Activated CD8-positive, alpha-beta memory T cell treated with anti-CD3 and anti-CD28 coated beads, Interleukin-2, amount 10 ng/mL, durations not matched to agents 7 days and 5 days (primary cell): ENCODE results near the gene RABGAP1L. TPM values are rescaled to one million over a fixed set of nuclear protein-coding genes. Genes with fewer than 3 reads are reported as not detected.
"Not testable (repeated sequence)": the region's sequence is repeated elsewhere in the genome, so short reads cannot be mapped to it uniquely, and the experiment has no call there.

Experiments
- ATAC-seq: fragments of 150-1000 bp; cut with Tn5 transposase; one replicate; pipeline ENCODE4 v1.10.0; 2021; ENCODE audit warnings: moderate library complexity
- CTCF ChIA-PET: fragments of 350-600 bp; sonication (Branson Sonifier 250); formaldehyde crosslinking; loops from one replicate; lab custom pipeline; 2021; ENCODE audit warnings: antibody characterized with exemption; lab: Charles Lee
- DNase-seq: peaks from one replicate; pipeline ENCODE4 v3.0.0-alpha.2; 2020
- H3K27ac Mint-ChIP-seq: one replicate; pipeline ENCODE4 v1.8.0; 2021; ENCODE audit warnings: mild to moderate bottlenecking, mixed read lengths
- H3K27me3 Mint-ChIP-seq: one replicate; pipeline ENCODE4 v1.8.0; 2021; ENCODE audit warnings: mixed read lengths
- H3K36me3 Mint-ChIP-seq: one replicate; pipeline ENCODE4 v1.8.0; 2021; ENCODE audit warnings: mild to moderate bottlenecking, mixed read lengths
- H3K4me1 Mint-ChIP-seq: one replicate; pipeline ENCODE4 v1.8.0; 2021; ENCODE audit warnings: mixed read lengths
- H3K4me3 Mint-ChIP-seq: one replicate; pipeline ENCODE4 v1.8.0; 2021; ENCODE audit warnings: mild to moderate bottlenecking, moderate library complexity, mixed read lengths
- H3K9me3 Mint-ChIP-seq: one replicate; pipeline ENCODE4 v1.8.0; 2022; ENCODE audit warnings: low read depth, mixed read lengths
- total RNA-seq, 2 experiments: library from RNA; stranded (reverse); gene quantifications; one replicate each; pipeline ENCODE4 v1.2.3, GENCODE V29; 2021

RABGAP1L gene
- total RNA-seq, 2 experiments from 2014 or later: 60.5 to 83.5 TPM

DNA sequence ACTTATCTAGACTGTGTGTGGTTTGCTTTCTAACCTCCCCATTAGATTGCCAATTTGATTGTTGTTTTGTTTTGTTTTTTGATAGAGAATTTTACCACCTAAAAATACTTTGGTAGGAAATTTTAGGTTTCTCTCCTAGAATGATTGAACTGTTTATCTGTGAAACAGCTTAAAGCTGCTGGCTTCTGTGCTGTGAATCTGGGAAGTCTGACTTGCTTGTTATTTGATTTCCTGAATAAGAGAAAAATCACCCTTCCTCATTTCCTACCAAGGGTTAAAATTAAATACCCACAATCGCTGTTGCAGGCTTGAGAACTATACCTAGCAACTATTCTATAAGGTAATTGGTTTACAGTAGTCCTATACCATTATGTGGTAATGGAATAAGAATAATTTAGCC lies 641.6 kb downstream of the RABGAP1L start:
- peaks cover 12% of the 10 kb centered on the region for H3K4me1 Mint-ChIP-seq
- no peak for DNase-seq
- no peak for ATAC-seq
- CTCF ChIA-PET: interaction anchor here (2.1 to 3.4 kb wide), 3 partner anchors 9 to 199 kb away, joined by 5 to 20 read pairs (median 9); partner anchors contain the start of gene CACYBP
- no peaks in the 10 kb centered on the region for H3K27me3 Mint-ChIP-seq
- no peak overlapping the region for H3K4me3 Mint-ChIP-seq
- H3K36me3 Mint-ChIP-seq: no peaks in the 10 kb centered on the region
- no peak overlapping the region for H3K27ac Mint-ChIP-seq
- no peaks in the 10 kb centered on the region for H3K9me3 Mint-ChIP-seq

DNA sequence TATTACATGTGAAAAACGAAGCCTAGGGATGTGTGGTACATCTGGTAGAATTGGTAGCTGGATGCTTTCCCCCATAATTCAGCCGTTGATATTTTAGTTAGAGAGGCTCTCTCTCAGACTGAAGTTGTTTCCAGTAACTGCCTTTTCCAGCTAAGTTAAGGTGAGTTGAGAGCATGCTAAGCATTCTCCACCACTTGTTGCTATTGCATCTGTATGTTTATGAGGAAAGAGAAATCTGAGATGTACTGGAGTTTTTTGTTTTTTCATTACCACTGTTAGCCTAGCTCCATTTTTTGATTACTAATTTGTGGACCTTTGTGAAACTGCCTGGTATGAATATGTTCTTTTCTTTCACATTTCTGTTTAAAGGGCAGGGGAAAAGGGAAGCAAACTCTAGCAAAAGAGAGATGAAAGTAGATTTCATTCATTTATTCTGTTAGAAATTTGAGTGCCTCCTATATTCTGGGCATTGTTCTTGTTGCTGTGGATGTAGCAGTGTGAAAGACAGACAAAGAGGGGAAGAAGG lies 650.5 kb downstream of the RABGAP1L start:
- CTCF ChIA-PET: interaction anchor here (0.9 to 2.0 kb wide), 3 partner anchors 10 to 173 kb away, joined by 3 to 9 read pairs (median 3); no protein-coding TSS in a partner anchor
- H3K9me3 Mint-ChIP-seq: no peaks in the 10 kb centered on the region
- ATAC-seq (no peak), DNase-seq (no peak)
- H3K27me3 Mint-ChIP-seq: no peaks in the 10 kb centered on the region
- H3K36me3 Mint-ChIP-seq: peaks cover 13% of the 10 kb centered on the region
- H3K4me3 Mint-ChIP-seq: no peak overlapping the region
- H3K4me1 Mint-ChIP-seq: peaks cover 12% of the 10 kb centered on the region
- no peak overlapping the region for H3K27ac Mint-ChIP-seq

DNA sequence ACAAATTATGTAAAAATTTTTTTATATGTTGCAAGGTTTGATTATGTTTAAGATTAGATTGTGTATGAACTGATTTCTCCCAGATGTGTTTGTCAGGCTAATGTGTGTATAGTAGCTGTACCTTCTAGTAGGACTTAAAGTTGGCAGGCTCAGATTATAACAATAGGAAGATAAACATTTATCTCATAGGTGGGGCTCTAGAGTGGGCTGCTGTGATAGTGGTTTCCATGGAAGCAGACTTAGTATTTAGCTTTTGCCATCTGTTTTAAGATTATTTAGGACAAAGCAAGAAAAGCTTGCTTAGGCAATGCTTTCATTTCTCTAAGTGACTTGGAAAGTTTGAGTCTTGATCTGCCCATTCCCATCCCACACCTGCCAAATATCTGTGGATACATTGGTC lies 652.7 kb downstream of the RABGAP1L start:
- CTCF ChIA-PET: interaction anchor here (0.6 to 1.5 kb wide), 2 partner anchors 10 to 69 kb away, joined by 3 read pairs; no protein-coding TSS in a partner anchor
- Mint-ChIP-seq H3K4me3 (no peak overlapping the region), H3K4me1 (peaks cover 18% of the 10 kb centered on the region), H3K27ac (no peak overlapping the region), H3K36me3 (peaks cover 17% of the 10 kb centered on the region), H3K27me3 (no peaks in the 10 kb centered on the region), H3K9me3 (no peaks in the 10 kb centered on the region)
- ATAC-seq (no peak), DNase-seq (no peak)

DNA sequence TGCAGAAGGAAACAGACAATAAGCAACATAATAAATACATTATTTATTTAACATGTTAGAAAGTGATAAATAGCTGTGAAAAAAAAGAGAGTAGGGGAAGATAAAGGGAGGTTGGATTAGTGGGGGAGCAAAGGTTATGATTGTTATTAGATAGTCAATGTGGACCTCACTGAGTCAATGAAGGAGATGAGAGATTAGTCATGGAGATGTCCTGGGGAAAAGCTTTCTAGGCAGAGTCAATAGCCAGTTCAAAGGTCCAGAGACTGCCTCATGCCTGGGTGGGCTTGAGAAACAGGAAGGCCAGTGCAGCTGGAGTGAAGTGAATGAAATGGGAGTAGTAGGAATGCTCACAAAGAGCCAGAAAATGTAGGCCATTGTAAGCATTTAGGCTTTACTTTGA lies 653.3 kb downstream of the RABGAP1L start:
- H3K27ac Mint-ChIP-seq: no peak overlapping the region
- CTCF ChIA-PET: no interaction called here
- peaks cover 23% of the 10 kb centered on the region for H3K4me1 Mint-ChIP-seq
- no peak overlapping the region for H3K4me3 Mint-ChIP-seq
- no peaks in the 10 kb centered on the region for H3K9me3 Mint-ChIP-seq
- H3K36me3 Mint-ChIP-seq: peaks cover 21% of the 10 kb centered on the region
- DNase-seq (no peak), ATAC-seq (no peak)
- no peaks in the 10 kb centered on the region for H3K27me3 Mint-ChIP-seq

DNA sequence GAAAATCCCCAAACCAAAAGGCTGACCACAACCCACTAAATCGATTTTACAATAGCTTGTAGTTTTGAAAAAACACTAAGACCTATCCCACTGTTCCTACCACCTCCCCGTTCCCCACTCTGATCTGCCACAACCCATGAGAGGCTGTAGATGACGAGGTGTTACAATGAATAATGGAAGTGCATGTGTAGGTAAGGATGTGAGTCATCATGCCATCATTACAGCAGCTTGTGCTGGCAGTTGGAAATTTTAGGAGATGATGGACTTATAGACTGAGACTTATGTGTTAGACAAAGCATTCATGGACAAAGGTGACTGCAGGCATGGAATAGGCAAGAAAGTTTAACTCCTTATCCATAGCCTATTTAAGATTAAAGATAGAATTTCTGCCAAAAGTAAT lies 655.7 kb downstream of the RABGAP1L start:
- ATAC-seq (peak; percentile 84), DNase-seq (peak; percentile 48)
- Mint-ChIP-seq H3K27me3 (no peaks in the 10 kb centered on the region), H3K9me3 (no peaks in the 10 kb centered on the region), H3K4me3 (no peak overlapping the region), H3K36me3 (peaks cover 30% of the 10 kb centered on the region), H3K27ac (no peak overlapping the region), H3K4me1 (peaks cover 23% of the 10 kb centered on the region)
- CTCF ChIA-PET: no interaction called here

DNA sequence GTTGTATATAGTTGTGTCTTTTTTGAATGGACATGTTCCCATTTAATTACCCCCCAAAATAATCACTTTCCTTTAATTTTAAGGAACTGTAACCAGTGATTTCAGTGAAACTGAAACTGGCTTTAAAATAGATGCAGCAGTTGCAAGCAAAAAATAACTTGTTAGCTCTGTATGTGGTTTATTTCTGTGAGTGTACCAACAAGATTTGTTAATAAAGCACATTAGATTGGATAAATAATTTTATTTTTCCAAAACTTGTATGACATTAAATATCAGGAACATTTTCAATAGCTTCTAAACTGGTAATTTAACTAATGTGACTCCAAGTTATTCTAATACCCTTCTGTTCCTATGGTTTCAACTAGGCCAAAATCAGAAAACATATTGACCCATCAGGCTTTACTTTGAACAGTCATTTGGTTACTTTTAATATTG lies 656.2 kb downstream of the RABGAP1L start:
- no peak for ATAC-seq
- no peak for DNase-seq
- no peaks in the 10 kb centered on the region for H3K27me3 Mint-ChIP-seq
- no peak overlapping the region for H3K27ac Mint-ChIP-seq
- CTCF ChIA-PET: interaction anchor here (1.4 kb wide), 1 partner anchor 310 kb away, joined by 3 read pairs; no protein-coding TSS in a partner anchor
- H3K4me3 Mint-ChIP-seq: no peak overlapping the region
- no peaks in the 10 kb centered on the region for H3K9me3 Mint-ChIP-seq
- H3K4me1 Mint-ChIP-seq: peaks cover 20% of the 10 kb centered on the region
- peaks cover 32% of the 10 kb centered on the region for H3K36me3 Mint-ChIP-seq

DNA sequence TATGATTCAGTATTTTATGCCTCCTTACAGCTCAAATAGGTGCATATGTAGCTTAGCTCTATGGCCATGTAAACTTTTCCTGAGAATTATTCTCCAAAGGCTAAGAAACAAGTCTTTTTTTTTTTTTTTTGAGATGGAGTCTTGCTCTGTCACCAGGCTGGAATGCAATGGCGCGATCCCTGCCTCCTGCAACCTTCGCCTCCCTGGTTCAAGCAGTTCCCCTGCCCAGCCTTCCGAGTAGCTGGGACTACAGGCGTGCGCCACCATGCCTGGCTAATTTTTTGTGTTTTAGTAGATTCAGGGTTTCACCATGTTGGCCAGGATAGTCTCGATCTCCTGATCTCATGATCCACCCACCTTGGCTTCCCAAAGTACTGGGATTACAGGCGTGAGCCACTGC lies 657.3 kb downstream of the RABGAP1L start:
- not testable (repeated sequence) for H3K27ac Mint-ChIP-seq, ATAC-seq, DNase-seq, H3K4me3 Mint-ChIP-seq, H3K9me3 Mint-ChIP-seq, H3K27me3 Mint-ChIP-seq
- CTCF ChIA-PET: interaction anchor here (1.0 to 1.4 kb wide), 2 partner anchors 23 to 309 kb away, joined by 3 read pairs; no protein-coding TSS in a partner anchor
- Mint-ChIP-seq H3K36me3 (peaks cover 34% of the 10 kb centered on the region), H3K4me1 (peaks cover 20% of the 10 kb centered on the region)

DNA sequence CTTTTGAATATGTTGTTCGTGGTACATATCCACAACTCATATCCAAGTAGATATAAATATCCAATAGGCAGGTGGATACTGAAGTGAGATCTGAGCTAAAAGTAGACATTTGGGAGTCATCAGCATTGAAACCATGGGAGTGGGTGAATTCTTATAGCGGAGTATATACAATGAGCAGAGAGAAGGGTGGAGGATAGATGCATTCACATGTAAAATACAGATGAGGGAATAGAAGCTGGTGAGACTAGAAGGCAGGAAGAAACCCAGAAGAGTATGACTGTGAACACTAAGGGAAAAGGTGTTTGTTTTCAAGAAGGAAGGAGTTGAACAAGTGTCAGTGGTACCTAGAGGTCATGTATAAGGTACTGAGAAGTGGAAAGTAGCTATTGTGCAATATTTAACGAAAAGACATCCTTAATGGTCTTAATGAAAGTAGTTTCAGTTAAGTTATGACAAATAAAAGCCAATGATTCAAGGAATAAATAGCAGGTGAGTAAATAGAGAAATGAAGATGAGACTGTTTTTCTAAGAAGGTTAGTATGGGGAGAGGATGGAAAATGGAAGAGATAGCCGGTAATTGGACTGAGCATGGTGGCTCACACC lies 658.8 kb downstream of the RABGAP1L start:
- CTCF ChIA-PET: no interaction called here
- peaks cover 20% of the 10 kb centered on the region for H3K4me1 Mint-ChIP-seq

DNA sequence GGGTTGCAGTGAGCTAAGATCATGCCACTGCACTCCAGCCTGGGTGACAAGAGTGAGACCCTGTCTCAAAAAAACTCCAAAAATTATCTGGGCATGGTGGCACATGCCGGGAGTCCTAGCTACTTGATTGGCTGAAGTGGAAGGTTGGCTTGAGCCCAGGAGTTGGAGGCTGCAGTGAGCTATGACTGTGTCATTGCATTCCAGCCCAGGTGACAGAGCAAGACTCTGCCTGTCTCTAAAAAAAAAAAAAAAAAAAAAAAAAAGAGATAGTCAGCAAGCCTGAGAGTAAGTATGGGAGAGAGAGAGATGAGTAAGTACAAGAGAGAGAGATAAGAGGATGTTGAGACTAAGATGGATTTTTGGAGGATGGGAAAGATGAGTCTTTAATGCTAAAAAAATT lies 659.6 kb downstream of the RABGAP1L start:
- CTCF ChIA-PET: interaction anchor here (0.9 kb wide), 1 partner anchor 83 kb away, joined by 3 read pairs; no protein-coding TSS in a partner anchor
- no peak for DNase-seq
- H3K27ac Mint-ChIP-seq: no peak overlapping the region
- no peaks in the 10 kb centered on the region for H3K9me3 Mint-ChIP-seq
- peaks cover 20% of the 10 kb centered on the region for H3K4me1 Mint-ChIP-seq
- H3K4me3 Mint-ChIP-seq: no peak overlapping the region
- H3K36me3 Mint-ChIP-seq: peaks cover 24% of the 10 kb centered on the region
- no peak for ATAC-seq
- H3K27me3 Mint-ChIP-seq: no peaks in the 10 kb centered on the region

More for the DNA sequence above, 658.8 kb downstream of the RABGAP1L start:
- no peak for DNase-seq
- no peak for ATAC-seq
- Mint-ChIP-seq H3K36me3 (peaks cover 27% of the 10 kb centered on the region), H3K9me3 (no peaks in the 10 kb centered on the region), H3K27ac (no peak overlapping the region), H3K27me3 (no peaks in the 10 kb centered on the region), H3K4me3 (no peak overlapping the region)

DNA sequence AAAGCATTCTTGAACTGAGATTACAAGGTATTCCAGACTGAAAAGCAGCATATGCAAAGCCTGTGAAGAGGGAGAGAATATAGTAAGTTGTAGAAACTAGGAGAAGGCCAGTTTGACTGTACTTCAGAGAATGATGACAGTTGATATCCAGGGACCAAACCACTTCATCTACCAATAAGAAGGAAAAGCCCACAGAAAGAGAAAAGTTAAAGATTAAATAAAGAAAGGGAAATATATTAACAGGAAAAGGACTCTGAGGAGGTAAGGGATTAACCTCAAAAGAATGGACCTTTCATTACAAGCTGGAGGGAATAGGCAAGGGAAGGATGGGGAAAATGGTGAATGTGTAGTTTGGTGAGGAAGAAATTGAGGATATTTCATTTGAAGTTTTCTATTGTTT lies 660.3 kb downstream of the RABGAP1L start:
- CTCF ChIA-PET: no interaction called here
- DNase-seq (no peak), ATAC-seq (no peak)
- no peaks in the 10 kb centered on the region for H3K9me3 Mint-ChIP-seq
- no peak overlapping the region for H3K27ac Mint-ChIP-seq
- H3K4me3 Mint-ChIP-seq: no peak overlapping the region
- H3K36me3 Mint-ChIP-seq: peaks cover 24% of the 10 kb centered on the region
- peaks cover 20% of the 10 kb centered on the region for H3K4me1 Mint-ChIP-seq
- no peaks in the 10 kb centered on the region for H3K27me3 Mint-ChIP-seq

DNA sequence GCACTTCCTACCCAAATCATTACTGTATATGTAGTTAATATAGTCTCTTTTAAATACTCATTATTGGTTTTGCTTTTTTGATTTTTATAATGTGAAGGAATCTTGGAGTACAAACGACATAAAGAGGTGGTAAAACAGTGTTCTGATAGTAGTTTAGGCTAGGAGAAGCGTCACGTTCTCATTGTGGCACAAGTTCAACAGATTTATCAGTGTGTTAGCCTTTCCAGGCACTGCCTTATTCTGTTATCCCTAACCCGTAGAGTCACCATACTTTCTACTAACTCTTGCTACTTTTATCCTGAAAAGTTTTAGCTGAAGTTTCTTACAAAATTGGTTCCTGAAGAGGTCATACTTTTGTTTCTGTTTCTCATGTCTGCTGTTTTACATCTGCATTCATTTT lies 665.8 kb downstream of the RABGAP1L start:
- Mint-ChIP-seq H3K4me3 (no peak overlapping the region), H3K36me3 (peaks cover 9% of the 10 kb centered on the region), H3K4me1 (peaks cover 3% of the 10 kb centered on the region), H3K9me3 (no peaks in the 10 kb centered on the region), H3K27me3 (no peaks in the 10 kb centered on the region), H3K27ac (no peak overlapping the region)
- CTCF ChIA-PET: no interaction called here
- DNase-seq (no peak), ATAC-seq (no peak)

DNA sequence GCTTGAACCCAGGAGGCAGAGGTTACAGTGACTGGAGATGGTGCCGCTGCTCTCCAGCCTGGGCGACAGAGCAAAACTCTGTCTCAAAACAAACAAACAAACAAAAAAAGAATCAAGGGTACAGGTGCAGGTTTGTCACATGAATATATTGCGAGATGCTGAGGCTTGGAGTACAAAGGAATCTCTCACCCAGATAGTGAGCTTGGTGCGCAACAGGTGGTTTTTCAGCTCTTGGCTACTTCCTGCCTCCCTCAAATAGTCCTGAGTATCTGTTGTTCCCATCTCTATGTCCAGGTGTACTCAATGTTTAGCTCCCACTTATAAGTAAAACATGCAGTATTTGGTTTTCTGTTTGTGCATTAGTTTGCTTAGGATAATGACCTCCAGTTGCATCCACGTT lies 666.5 kb downstream of the RABGAP1L start:
- H3K27ac Mint-ChIP-seq: no peak overlapping the region
- H3K4me3 Mint-ChIP-seq: no peak overlapping the region
- peaks cover 7% of the 10 kb centered on the region for H3K36me3 Mint-ChIP-seq
- no peak for ATAC-seq
- no peaks in the 10 kb centered on the region for H3K27me3 Mint-ChIP-seq
- DNase-seq: no peak
- CTCF ChIA-PET: no interaction called here
- peaks cover 3% of the 10 kb centered on the region for H3K4me1 Mint-ChIP-seq
- no peaks in the 10 kb centered on the region for H3K9me3 Mint-ChIP-seq

DNA sequence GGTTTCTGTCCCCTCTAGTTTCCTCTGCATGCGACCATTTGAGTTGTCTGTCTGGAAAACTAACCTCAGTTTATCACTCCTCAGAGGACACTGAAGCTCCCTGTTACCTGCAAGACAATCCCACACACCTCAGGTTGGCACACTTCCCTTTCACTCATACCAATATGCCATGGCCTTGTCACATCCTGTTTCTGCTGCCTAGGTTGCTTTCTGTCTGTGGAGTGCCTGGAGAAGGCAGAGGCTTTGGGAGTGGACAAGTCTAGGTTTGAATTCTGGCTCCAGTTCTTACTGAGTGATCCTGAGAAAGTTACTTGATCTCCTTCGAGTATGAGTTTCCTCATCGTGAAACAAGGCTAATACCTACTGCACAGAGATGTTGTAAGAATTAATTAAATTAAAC lies 668.9 kb downstream of the RABGAP1L start:
- peaks cover 3% of the 10 kb centered on the region for H3K4me1 Mint-ChIP-seq
- no peaks in the 10 kb centered on the region for H3K27me3 Mint-ChIP-seq
- H3K36me3 Mint-ChIP-seq: peaks cover 3% of the 10 kb centered on the region
- H3K4me3 Mint-ChIP-seq: no peak overlapping the region
- CTCF ChIA-PET: no interaction called here
- H3K27ac Mint-ChIP-seq: no peak overlapping the region
- H3K9me3 Mint-ChIP-seq: no peaks in the 10 kb centered on the region
- ATAC-seq (no peak), DNase-seq (no peak)

DNA sequence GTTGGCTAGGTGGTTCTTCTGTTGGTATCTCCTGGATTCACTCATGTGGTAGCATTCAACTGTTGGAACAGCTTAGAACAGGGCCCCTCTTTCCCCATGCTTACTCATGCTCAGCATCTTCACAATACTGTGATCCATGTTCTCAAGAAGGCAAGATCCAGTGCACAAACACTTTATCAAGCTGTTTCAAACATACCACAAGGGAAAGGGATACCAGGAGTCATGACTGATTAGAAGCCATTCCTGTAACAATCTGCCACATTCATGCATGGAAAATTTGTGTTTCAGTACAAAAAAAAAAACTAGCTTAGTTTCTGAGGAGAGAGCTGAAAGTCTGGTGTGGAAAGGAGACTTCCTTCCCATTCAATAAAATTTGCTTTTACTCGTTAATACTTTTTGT lies 670.7 kb downstream of the RABGAP1L start:
- Mint-ChIP-seq H3K36me3 (peaks cover 3% of the 10 kb centered on the region), H3K27ac (no peak overlapping the region), H3K9me3 (no peaks in the 10 kb centered on the region), H3K4me3 (no peak overlapping the region), H3K27me3 (no peaks in the 10 kb centered on the region), H3K4me1 (peaks cover 3% of the 10 kb centered on the region)
- no peak for ATAC-seq
- CTCF ChIA-PET: no interaction called here
- no peak for DNase-seq
